GM11168 (cell line): Measurements from ENCODE around the gene KLK3.
"Not testable (repeated sequence)": the region's sequence is repeated elsewhere in the genome, so short reads cannot be mapped to it uniquely, and the experiment has no call there.

Experiments used
- in situ Hi-C: fragments of 300-500 bp; cut with MboI; formaldehyde crosslinking; loops from one replicate; pipeline ENCODE4 v1.12.0; 2022; ENCODE audit warnings: low sequenced_read_pairs; ENCODE audit not compliant: unreplicated experiment

Gene KLK3

GRCh38 chr19:50854636-50855410 lies at the start of gene KLK3:
Gene KLK3 (plus strand): TSS chr19:50854915. CDS start chr19:50854956, 41 bp downstream.
- in situ Hi-C loops, result no loop called here

GRCh38 chr19:50808856-50809255 lies 45.9 kb upstream of the KLK3 start:
- in situ Hi-C loops, result no loop called here

GRCh38 chr19:50811622-50812238 lies 43.0 kb upstream of the KLK3 start:
- in situ Hi-C loops, result not testable (repeated sequence)

- in situ Hi-C loops, result no loop called here
These were observed 42.2 kb upstream of the KLK3 start for GRCh38 chr19:50812474-50812873.

GRCh38 chr19:50814883-50815282 lies 39.8 kb upstream of the KLK3 start:
- in situ Hi-C loops, result no loop called here

GRCh38 chr19:50815439-50815838 lies 39.3 kb upstream of the KLK3 start:
- in situ Hi-C loops, result no loop called here

GRCh38 chr19:50817941-50818858 lies 36.5 kb upstream of the KLK3 start:
- in situ Hi-C loops, result no loop called here

GRCh38 chr19:50818859-50819472 lies 35.7 kb upstream of the KLK3 start:
- in situ Hi-C loops, result no loop called here

GRCh38 chr19:50819636-50820035 lies 35.1 kb upstream of the KLK3 start:
- in situ Hi-C loops, result no loop called here

- in situ Hi-C loops, result no loop called here
These were observed 34.6 kb upstream of the KLK3 start for GRCh38 chr19:50820086-50820485.

- in situ Hi-C loops, result no loop called here
These were observed 34.0 kb upstream of the KLK3 start for GRCh38 chr19:50820549-50821247.

- in situ Hi-C loops, result no loop called here
These were observed 33.5 kb upstream of the KLK3 start for GRCh38 chr19:50821248-50821612.

GRCh38 chr19:50821622-50822021 lies 33.1 kb upstream of the KLK3 start:
- in situ Hi-C loops, result no loop called here

GRCh38 chr19:50822661-50823208 lies 32.0 kb upstream of the KLK3 start:
- in situ Hi-C loops, result no loop called here

- in situ Hi-C loops, result no loop called here
These were observed 31.2 kb upstream of the KLK3 start, which contains the start of gene KLK1 for GRCh38 chr19:50823389-50824042. Gene KLK1 (minus strand): TSS chr19:50823787. CDS start chr19:50823748, 39 bp downstream.

GRCh38 chr19:50826492-50827240 lies 28.0 kb upstream of the KLK3 start:
- in situ Hi-C loops, result no loop called here

GRCh38 chr19:50827476-50827875 lies 27.2 kb upstream of the KLK3 start:
- in situ Hi-C loops, result no loop called here

GRCh38 chr19:50829801-50830200 lies 24.9 kb upstream of the KLK3 start:
- in situ Hi-C loops, result no loop called here
